Lower lobe of right lung (tissue), 2 donors: Measurements from ENCODE around the gene RHOBTB3. TPM values are rescaled to one million over a fixed set of nuclear protein-coding genes. Genes with fewer than 3 reads are reported as not detected.
A peak's percentile ranks its signal among the peaks of the same experiment; 100 is the strongest.

Experiments used
- ATAC-seq, 2 donors: fragments of 200-7000 bp; cut with Tn5 transposase; one replicate each; pipeline ENCODE4 v1.9.1; 2020 to 2022; ENCODE audit warnings: mild to moderate bottlenecking in 2 of 2, moderate library complexity in 2 of 2
- DNase-seq: peaks from one replicate; pipeline ENCODE4 v3.0.0-alpha.2; 2020
- H3K27ac ChIP-seq: fragments of 200-600 bp; one replicate; pipeline ENCODE4 v1.8.0; 2022
- H3K27me3 ChIP-seq: fragments of 200-600 bp; one replicate; pipeline ENCODE4 v1.8.0; 2022; ENCODE audit warnings: low read depth
- H3K36me3 ChIP-seq: fragments of 200-600 bp; one replicate; pipeline ENCODE4 v1.8.0; 2022; ENCODE audit warnings: mild to moderate bottlenecking
- H3K4me1 ChIP-seq: fragments of 200-600 bp; one replicate; pipeline ENCODE4 v1.8.0; 2022
- H3K4me3 ChIP-seq: fragments of 200-600 bp; one replicate; pipeline ENCODE4 v1.8.0; 2022; ENCODE audit warnings: mild to moderate bottlenecking
- H3K9me3 ChIP-seq: fragments of 200-600 bp; one replicate; pipeline ENCODE4 v1.8.0; 2022
- CTCF ChIP-seq: fragments of 200-600 bp; IDR thresholded peaks from one replicate; pipeline ENCODE4 v1.8.0; 2022; ENCODE audit warnings: antibody characterized with exemption, mild to moderate bottlenecking
- intact Hi-C: fragments of 100-400 bp; cut with DNase I; formaldehyde crosslinking; loops from one replicate; pipeline ENCODE4 v1.11.0; 2022
- total RNA-seq: library from RNA; stranded (reverse); fragmentation: NEBNext Ultra II Directional; extraction: Animal tissue kit (Norgen Biotek cat#: 25700); gene quantifications from one replicate; pipeline ENCODE4 v1.2.1, GENCODE V29; 2021
- donor health status: DM: no; HTN: yes; CAD: no; lungs with severe emphysema.

The RHOBTB3 gene
- total RNA-seq, 1 donor from 2014 or later: 51.7 TPM

- no peaks in the 10 kb centered on the region for H3K9me3 ChIP-seq
- ATAC-seq: no peak
- no peaks in the 10 kb centered on the region for H3K27me3 ChIP-seq
- H3K27ac ChIP-seq: no peak overlapping the region
- no peak for DNase-seq
- intact Hi-C loops: no loop called here
- H3K4me1 ChIP-seq: peaks cover 33% of the 10 kb centered on the region
- H3K4me3 ChIP-seq: no peak overlapping the region
- H3K36me3 ChIP-seq: no peaks in the 10 kb centered on the region
- TF ChIP-seq CTCF: no peak
Observed at GRCh38 chr5:95729115-95730010, 1.8 kb upstream of the RHOBTB3 start.

GRCh38 chr5:95730011-95730700, 980 bp upstream of the RHOBTB3 start:
- intact Hi-C loops: no loop called here
- TF ChIP-seq CTCF: no peak

GRCh38 chr5:95731571-95732554, 727 bp downstream of the RHOBTB3 start:
- Histone ChIP-seq H3K27ac (peak overlapping the region; percentile 88), H3K4me1 (peaks cover 52% of the 10 kb centered on the region), H3K27me3 (no peaks in the 10 kb centered on the region), H3K36me3 (no peaks in the 10 kb centered on the region), H3K4me3 (peak overlapping the region; percentile 74), H3K9me3 (no peaks in the 10 kb centered on the region)
- DNase-seq: peak; percentile 69
- ATAC-seq: peak; percentile 47 to 52
- intact Hi-C loops: no loop called here
- TF ChIP-seq CTCF: no peak

More at GRCh38 chr5:95730011-95730700, 980 bp upstream of the RHOBTB3 start:
- peak overlapping the region; percentile 88 for H3K27ac ChIP-seq
- no peaks in the 10 kb centered on the region for H3K27me3 ChIP-seq
- no peaks in the 10 kb centered on the region for H3K36me3 ChIP-seq
- H3K4me1 ChIP-seq: peaks cover 41% of the 10 kb centered on the region
- no peaks in the 10 kb centered on the region for H3K9me3 ChIP-seq
- DNase-seq (no peak), ATAC-seq (no peak)
- H3K4me3 ChIP-seq: peak overlapping the region; percentile 74

GRCh38 chr5:95733107-95733665, 2.0 kb downstream of the RHOBTB3 start:
- no peak for DNase-seq
- Histone ChIP-seq H3K4me1 (peaks cover 42% of the 10 kb centered on the region), H3K27ac (no peak overlapping the region), H3K27me3 (no peaks in the 10 kb centered on the region), H3K9me3 (no peaks in the 10 kb centered on the region), H3K4me3 (peak overlapping the region; percentile 74), H3K36me3 (no peaks in the 10 kb centered on the region)
- intact Hi-C loops: no loop called here
- no peak for TF ChIP-seq CTCF
- no peak for ATAC-seq

- Histone ChIP-seq H3K27ac (no peak overlapping the region), H3K27me3 (no peaks in the 10 kb centered on the region), H3K9me3 (no peaks in the 10 kb centered on the region), H3K36me3 (no peaks in the 10 kb centered on the region), H3K4me3 (peak overlapping the region; percentile 74), H3K4me1 (peaks cover 34% of the 10 kb centered on the region)
- intact Hi-C loops: no loop called here
- DNase-seq (no peak), ATAC-seq (no peak)
- TF ChIP-seq CTCF: no peak
Observed at GRCh38 chr5:95734187-95734586, 3.1 kb downstream of the RHOBTB3 start.
